GM23338 (cell line): ENCODE measurements around the gene CCDC69. TPM values are rescaled to one million over a fixed set of nuclear protein-coding genes. Genes with fewer than 3 reads are reported as not detected.

Source experiments
- ATAC-seq: fragments of 200-7000 bp; cut with Tn5 transposase; 3 replicates; pipeline ENCODE4 v1.9.1; 2020
- DNase-seq: peaks from one replicate; pipeline ENCODE4 v3.0.0-alpha.2; 2015; ENCODE audit warnings: low spot score
- H2AFZ ChIP-seq: fragments of 200-600 bp; sonication (generic); 2 replicates; pipeline ENCODE4 v1.8.0; 2016; ENCODE audit warnings: antibody characterized with exemption, mild to moderate bottlenecking, moderate library complexity
- H3F3A ChIP-seq: fragments of 200-600 bp; sonication (generic); replicated peaks from 2 replicates; pipeline ENCODE4 v1.8.0; 2017; ENCODE audit warnings: antibody characterized with exemption, mixed run types, low read depth
- H3K27ac ChIP-seq: fragments of 200-600 bp; sonication (generic); 2 replicates; pipeline ENCODE4 v1.6.1; 2016; ENCODE audit warnings: low read depth
- H3K27me3 ChIP-seq: fragments of 200-600 bp; sonication (generic); 2 replicates; pipeline ENCODE4 v1.8.0; 2016; ENCODE audit warnings: mild to moderate bottlenecking, mixed run types, moderate library complexity; ENCODE audit not compliant: insufficient read depth
- H3K36me3 ChIP-seq: fragments of 200-600 bp; sonication (generic); 2 replicates; pipeline ENCODE4 v1.8.0; 2016; ENCODE audit warnings: mild to moderate bottlenecking; ENCODE audit not compliant: insufficient read depth
- H3K4me1 ChIP-seq: fragments of 200-600 bp; sonication (generic); 2 replicates; pipeline ENCODE4 v1.8.0; 2016; ENCODE audit warnings: mild to moderate bottlenecking, moderate library complexity; ENCODE audit not compliant: insufficient read depth
- H3K4me2 ChIP-seq: fragments of 200-600 bp; sonication (generic); 2 replicates; pipeline ENCODE4 v1.7.1; 2017; ENCODE audit warnings: mixed run types
- H3K4me3 ChIP-seq: fragments of 200-600 bp; sonication (generic); 2 replicates; pipeline ENCODE4 v1.6.1; 2016; ENCODE audit warnings: mixed run types
- H3K79me2 ChIP-seq: fragments of 200-600 bp; sonication (generic); replicated peaks from 2 replicates; pipeline ENCODE4 v1.8.0; 2017; ENCODE audit warnings: mild to moderate bottlenecking; ENCODE audit not compliant: insufficient read depth
- H3K9me2 ChIP-seq: fragments of 200-600 bp; sonication (generic); 2 replicates; pipeline ENCODE4 v1.8.0; 2017; ENCODE audit not compliant: insufficient read depth
- H4K20me1 ChIP-seq: fragments of 200-600 bp; sonication (generic); replicated peaks from 2 replicates; pipeline ENCODE4 v1.8.0; 2017; ENCODE audit warnings: mild to moderate bottlenecking; ENCODE audit not compliant: insufficient read depth
- H3K27ac Mint-ChIP-seq: 2 replicates; pipeline ENCODE4 v1.8.0; 2020; ENCODE audit warnings: inconsistent platforms, mild to moderate bottlenecking, moderate library complexity, mixed read lengths
- H3K27me3 Mint-ChIP-seq: 3 replicates; pipeline ENCODE4 v1.8.0; 2022; ENCODE audit warnings: low read depth, mild to moderate bottlenecking, moderate library complexity, mixed read lengths, inconsistent platforms; ENCODE audit not compliant: insufficient read depth, poor library complexity
- H3K36me3 Mint-ChIP-seq: 3 replicates; pipeline ENCODE4 v1.8.0; 2021; ENCODE audit warnings: low read depth, mild to moderate bottlenecking, inconsistent platforms, moderate library complexity, mixed read lengths
- H3K4me1 Mint-ChIP-seq: 3 replicates; pipeline ENCODE4 v1.8.0; 2020; ENCODE audit warnings: mild to moderate bottlenecking, inconsistent platforms, mixed read lengths
- H3K4me3 Mint-ChIP-seq: 3 replicates; pipeline ENCODE4 v1.8.0; 2021; ENCODE audit warnings: moderate library complexity, mild to moderate bottlenecking, inconsistent platforms, mixed read lengths
- H3K9me3 Mint-ChIP-seq: 3 replicates; pipeline ENCODE4 v1.8.0; 2020; ENCODE audit warnings: moderate library complexity, mild to moderate bottlenecking, inconsistent platforms, mixed read lengths
- CREB1 ChIP-seq: fragments of 250-450 bp; sonication (Bioruptor Pico); IDR thresholded peaks from 2 replicates; pipeline ENCODE4 v1.5.0; 2020; ENCODE audit warnings: low read depth, mild to moderate bottlenecking, moderate library complexity
- EZH2 ChIP-seq: fragments of 200-600 bp; sonication (generic); IDR thresholded peaks from one replicate; pipeline ENCODE4 v1.8.0; 2017; ENCODE audit warnings: antibody characterized with exemption, mild to moderate bottlenecking, low read depth; ENCODE audit not compliant: unreplicated experiment
- EZH2phosphoT487 ChIP-seq: fragments of 200-600 bp; sonication (generic); IDR thresholded peaks from one replicate; pipeline ENCODE4 v1.8.1; 2018; ENCODE audit warnings: antibody characterized with exemption; ENCODE audit not compliant: unreplicated experiment
- JUNB ChIP-seq: IDR thresholded peaks from one replicate; pipeline ENCODE4 v1.6.1; 2016; ENCODE audit warnings: antibody characterized with exemption; ENCODE audit not compliant: unreplicated experiment
- NANOG ChIP-seq: IDR thresholded peaks from 2 replicates; pipeline ENCODE4 v1.6.1; 2016; ENCODE audit warnings: antibody characterized with exemption, borderline replicate concordance
- POLR2AphosphoS5 ChIP-seq: IDR thresholded peaks from 2 replicates; pipeline ENCODE4 v1.6.1; 2016; ENCODE audit warnings: antibody characterized with exemption, low read depth
- STAT1 ChIP-seq: IDR thresholded peaks from one replicate; pipeline ENCODE4 v1.6.1; 2016; ENCODE audit warnings: antibody characterized with exemption; ENCODE audit not compliant: unreplicated experiment
- ZNF114 ChIP-seq: fragments of 250-450 bp; sonication (Bioruptor Pico); IDR thresholded peaks from 2 replicates; pipeline ENCODE4 v1.5.0; 2020; ENCODE audit warnings: mild to moderate bottlenecking, moderate library complexity
- ZNF331 ChIP-seq: fragments of 250-450 bp; sonication (Bioruptor Pico); IDR thresholded peaks from 2 replicates; pipeline ENCODE4 v1.5.0; 2020; ENCODE audit warnings: low read depth, mild to moderate bottlenecking, moderate library complexity
- polyA plus RNA-seq: library from polyadenylated mRNA; unstranded; fragments of >200 nt; fragmentation: Nextera tagmentation; extraction: Ambion mirVana; gene quantifications from 2 replicates; pipeline ENCODE4 v1.2.1, GENCODE V29; 2016
- total RNA-seq: library from RNA; depleted of rRNA; stranded (reverse); fragments of >200 nt; shearing (Covaris generic); gene quantifications from 2 replicates; pipeline ENCODE4 v1.2.3, GENCODE V29; 2014
- TF ChIP-seq, protein P1 (sequence below): IDR thresholded peaks from one replicate; pipeline ENCODE4 v1.6.1; 2018; ENCODE audit warnings: antibody characterized with exemption; ENCODE audit not compliant: unreplicated experiment
- TF ChIP-seq, protein P2 (sequence below): IDR thresholded peaks from 2 replicates; pipeline ENCODE4 v1.6.1; 2016; ENCODE audit warnings: antibody characterized with exemption
- TF ChIP-seq, protein P3 (sequence below), 2 experiments: fragments of 200-600 bp in 1 of 2; sonication (generic) in 1 of 2; conservative IDR thresholded peaks; 2 replicates each; pipeline versions ENCODE4 v1.5.1 to v1.6.1; 2016 to 2017; ENCODE audit warnings: antibody characterized with exemption in 2 of 2, low read depth in 2 of 2, mild to moderate bottlenecking in 2 of 2, moderate library complexity in 1 of 2
- TF ChIP-seq, protein P4 (sequence below): fragments of 250-450 bp; sonication (Bioruptor Pico); IDR thresholded peaks from 2 replicates; pipeline ENCODE4 v1.5.0; 2020; ENCODE audit warnings: mild to moderate bottlenecking, moderate library complexity

Gene CCDC69
- total and polyA plus RNA-seq, 2 experiments from 2014 or later, result 2.7 to 5.3 TPM

DNA sequence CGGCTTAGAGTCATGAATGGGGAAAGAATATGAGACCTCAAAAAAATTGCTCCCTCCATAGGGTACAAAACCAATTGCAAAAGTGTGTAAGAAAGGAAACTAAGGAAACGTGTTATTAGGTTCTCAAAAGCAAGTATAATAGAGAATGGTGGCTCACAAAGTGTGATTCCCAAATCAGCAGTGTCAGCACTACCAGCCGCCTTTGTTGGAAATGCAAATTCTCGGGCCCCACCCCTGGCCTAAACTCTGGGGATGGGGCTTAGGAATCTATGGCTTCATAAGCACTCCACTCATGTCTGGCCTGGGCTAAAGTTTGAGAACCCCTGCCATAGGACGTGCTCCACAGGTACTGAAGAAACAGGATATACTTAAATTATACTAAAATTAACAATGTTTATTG is 1.6 kb upstream of the CCDC69 start:
- no peaks in the 10 kb centered on the region for H3K36me3 ChIP-seq
- Mint-ChIP-seq H3K4me1 (peaks cover 18% of the 10 kb centered on the region), H3K4me3 (no peak overlapping the region), H3K27me3 (peaks cover 10% of the 10 kb centered on the region), H3K9me3 (no peaks in the 10 kb centered on the region), H3K27ac (peak overlapping the region; percentile 5; the same call in 1 of the 2 replicates), H3K36me3 (no peaks in the 10 kb centered on the region; the same call in 2 of the 3 replicates)
- H3K4me2 ChIP-seq, result no peak overlapping the region
- H3K9me2 ChIP-seq, result no peaks in the 10 kb centered on the region
- H2AFZ ChIP-seq, result peak overlapping the region; percentile 23
- peaks cover 5% of the 10 kb centered on the region; the same call in 1 of the 2 replicates for H3K27me3 ChIP-seq
- DNase-seq, result peak; percentile 51
- peaks cover 23% of the 10 kb centered on the region for H3K4me1 ChIP-seq
- TF ChIP-seq ZNF114 (CRISPR knock-in tag) (no peak), EZH2 (no peak), POLR2AphosphoS5 (no peak), ZNF331 (CRISPR knock-in tag) (no peak), CREB1 (CRISPR knock-in tag) (no peak), STAT1 (no peak), JUNB (no peak), NANOG (no peak), EZH2phosphoT487 (no peak)
- TF ChIP-seq, protein P1, sequence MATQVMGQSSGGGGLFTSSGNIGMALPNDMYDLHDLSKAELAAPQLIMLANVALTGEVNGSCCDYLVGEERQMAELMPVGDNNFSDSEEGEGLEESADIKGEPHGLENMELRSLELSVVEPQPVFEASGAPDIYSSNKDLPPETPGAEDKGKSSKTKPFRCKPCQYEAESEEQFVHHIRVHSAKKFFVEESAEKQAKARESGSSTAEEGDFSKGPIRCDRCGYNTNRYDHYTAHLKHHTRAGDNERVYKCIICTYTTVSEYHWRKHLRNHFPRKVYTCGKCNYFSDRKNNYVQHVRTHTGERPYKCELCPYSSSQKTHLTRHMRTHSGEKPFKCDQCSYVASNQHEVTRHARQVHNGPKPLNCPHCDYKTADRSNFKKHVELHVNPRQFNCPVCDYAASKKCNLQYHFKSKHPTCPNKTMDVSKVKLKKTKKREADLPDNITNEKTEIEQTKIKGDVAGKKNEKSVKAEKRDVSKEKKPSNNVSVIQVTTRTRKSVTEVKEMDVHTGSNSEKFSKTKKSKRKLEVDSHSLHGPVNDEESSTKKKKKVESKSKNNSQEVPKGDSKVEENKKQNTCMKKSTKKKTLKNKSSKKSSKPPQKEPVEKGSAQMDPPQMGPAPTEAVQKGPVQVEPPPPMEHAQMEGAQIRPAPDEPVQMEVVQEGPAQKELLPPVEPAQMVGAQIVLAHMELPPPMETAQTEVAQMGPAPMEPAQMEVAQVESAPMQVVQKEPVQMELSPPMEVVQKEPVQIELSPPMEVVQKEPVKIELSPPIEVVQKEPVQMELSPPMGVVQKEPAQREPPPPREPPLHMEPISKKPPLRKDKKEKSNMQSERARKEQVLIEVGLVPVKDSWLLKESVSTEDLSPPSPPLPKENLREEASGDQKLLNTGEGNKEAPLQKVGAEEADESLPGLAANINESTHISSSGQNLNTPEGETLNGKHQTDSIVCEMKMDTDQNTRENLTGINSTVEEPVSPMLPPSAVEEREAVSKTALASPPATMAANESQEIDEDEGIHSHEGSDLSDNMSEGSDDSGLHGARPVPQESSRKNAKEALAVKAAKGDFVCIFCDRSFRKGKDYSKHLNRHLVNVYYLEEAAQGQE, result no peak
- TF ChIP-seq, protein P2, sequence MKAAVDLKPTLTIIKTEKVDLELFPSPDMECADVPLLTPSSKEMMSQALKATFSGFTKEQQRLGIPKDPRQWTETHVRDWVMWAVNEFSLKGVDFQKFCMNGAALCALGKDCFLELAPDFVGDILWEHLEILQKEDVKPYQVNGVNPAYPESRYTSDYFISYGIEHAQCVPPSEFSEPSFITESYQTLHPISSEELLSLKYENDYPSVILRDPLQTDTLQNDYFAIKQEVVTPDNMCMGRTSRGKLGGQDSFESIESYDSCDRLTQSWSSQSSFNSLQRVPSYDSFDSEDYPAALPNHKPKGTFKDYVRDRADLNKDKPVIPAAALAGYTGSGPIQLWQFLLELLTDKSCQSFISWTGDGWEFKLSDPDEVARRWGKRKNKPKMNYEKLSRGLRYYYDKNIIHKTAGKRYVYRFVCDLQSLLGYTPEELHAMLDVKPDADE, result no peak
- TF ChIP-seq, protein P3, sequence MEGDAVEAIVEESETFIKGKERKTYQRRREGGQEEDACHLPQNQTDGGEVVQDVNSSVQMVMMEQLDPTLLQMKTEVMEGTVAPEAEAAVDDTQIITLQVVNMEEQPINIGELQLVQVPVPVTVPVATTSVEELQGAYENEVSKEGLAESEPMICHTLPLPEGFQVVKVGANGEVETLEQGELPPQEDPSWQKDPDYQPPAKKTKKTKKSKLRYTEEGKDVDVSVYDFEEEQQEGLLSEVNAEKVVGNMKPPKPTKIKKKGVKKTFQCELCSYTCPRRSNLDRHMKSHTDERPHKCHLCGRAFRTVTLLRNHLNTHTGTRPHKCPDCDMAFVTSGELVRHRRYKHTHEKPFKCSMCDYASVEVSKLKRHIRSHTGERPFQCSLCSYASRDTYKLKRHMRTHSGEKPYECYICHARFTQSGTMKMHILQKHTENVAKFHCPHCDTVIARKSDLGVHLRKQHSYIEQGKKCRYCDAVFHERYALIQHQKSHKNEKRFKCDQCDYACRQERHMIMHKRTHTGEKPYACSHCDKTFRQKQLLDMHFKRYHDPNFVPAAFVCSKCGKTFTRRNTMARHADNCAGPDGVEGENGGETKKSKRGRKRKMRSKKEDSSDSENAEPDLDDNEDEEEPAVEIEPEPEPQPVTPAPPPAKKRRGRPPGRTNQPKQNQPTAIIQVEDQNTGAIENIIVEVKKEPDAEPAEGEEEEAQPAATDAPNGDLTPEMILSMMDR (conservative IDR thresholded peaks at IDR 0.05; ENCODE audit: low read depth in 2 of 2), result no peak
- TF ChIP-seq, protein P4, sequence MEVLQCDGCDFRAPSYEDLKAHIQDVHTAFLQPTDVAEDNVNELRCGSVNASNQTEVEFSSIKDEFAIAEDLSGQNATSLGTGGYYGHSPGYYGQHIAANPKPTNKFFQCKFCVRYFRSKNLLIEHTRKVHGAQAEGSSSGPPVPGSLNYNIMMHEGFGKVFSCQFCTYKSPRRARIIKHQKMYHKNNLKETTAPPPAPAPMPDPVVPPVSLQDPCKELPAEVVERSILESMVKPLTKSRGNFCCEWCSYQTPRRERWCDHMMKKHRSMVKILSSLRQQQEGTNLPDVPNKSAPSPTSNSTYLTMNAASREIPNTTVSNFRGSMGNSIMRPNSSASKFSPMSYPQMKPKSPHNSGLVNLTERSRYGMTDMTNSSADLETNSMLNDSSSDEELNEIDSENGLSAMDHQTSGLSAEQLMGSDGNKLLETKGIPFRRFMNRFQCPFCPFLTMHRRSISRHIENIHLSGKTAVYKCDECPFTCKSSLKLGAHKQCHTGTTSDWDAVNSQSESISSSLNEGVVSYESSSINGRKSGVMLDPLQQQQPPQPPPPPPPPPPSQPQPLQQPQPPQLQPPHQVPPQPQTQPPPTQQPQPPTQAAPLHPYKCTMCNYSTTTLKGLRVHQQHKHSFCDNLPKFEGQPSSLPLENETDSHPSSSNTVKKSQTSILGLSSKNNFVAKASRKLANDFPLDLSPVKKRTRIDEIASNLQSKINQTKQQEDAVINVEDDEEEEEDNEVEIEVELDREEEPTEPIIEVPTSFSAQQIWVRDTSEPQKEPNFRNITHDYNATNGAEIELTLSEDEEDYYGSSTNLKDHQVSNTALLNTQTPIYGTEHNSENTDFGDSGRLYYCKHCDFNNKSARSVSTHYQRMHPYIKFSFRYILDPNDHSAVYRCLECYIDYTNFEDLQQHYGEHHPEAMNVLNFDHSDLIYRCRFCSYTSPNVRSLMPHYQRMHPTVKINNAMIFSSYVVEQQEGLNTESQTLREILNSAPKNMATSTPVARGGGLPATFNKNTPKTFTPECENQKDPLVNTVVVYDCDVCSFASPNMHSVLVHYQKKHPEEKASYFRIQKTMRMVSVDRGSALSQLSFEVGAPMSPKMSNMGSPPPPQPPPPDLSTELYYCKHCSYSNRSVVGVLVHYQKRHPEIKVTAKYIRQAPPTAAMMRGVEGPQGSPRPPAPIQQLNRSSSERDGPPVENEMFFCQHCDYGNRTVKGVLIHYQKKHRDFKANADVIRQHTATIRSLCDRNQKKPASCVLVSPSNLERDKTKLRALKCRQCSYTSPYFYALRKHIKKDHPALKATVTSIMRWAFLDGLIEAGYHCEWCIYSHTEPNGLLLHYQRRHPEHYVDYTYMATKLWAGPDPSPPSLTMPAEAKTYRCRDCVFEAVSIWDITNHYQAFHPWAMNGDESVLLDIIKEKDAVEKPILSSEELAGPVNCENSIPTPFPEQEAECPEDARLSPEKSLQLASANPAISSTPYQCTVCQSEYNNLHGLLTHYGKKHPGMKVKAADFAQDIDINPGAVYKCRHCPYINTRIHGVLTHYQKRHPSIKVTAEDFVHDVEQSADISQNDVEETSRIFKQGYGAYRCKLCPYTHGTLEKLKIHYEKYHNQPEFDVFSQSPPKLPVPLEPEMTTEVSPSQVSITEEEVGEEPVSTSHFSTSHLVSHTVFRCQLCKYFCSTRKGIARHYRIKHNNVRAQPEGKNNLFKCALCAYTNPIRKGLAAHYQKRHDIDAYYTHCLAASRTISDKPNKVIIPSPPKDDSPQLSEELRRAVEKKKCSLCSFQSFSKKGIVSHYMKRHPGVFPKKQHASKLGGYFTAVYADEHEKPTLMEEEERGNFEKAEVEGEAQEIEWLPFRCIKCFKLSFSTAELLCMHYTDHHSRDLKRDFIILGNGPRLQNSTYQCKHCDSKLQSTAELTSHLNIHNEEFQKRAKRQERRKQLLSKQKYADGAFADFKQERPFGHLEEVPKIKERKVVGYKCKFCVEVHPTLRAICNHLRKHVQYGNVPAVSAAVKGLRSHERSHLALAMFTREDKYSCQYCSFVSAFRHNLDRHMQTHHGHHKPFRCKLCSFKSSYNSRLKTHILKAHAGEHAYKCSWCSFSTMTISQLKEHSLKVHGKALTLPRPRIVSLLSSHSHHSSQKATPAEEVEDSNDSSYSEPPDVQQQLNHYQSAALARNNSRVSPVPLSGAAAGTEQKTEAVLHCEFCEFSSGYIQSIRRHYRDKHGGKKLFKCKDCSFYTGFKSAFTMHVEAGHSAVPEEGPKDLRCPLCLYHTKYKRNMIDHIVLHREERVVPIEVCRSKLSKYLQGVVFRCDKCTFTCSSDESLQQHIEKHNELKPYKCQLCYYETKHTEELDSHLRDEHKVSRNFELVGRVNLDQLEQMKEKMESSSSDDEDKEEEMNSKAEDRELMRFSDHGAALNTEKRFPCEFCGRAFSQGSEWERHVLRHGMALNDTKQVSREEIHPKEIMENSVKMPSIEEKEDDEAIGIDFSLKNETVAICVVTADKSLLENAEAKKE, result no peak
- no peak for ATAC-seq
- H3K27ac ChIP-seq, result no peak overlapping the region
- H3F3A ChIP-seq, result no peaks in the 10 kb centered on the region
- H4K20me1 ChIP-seq, result no peaks in the 10 kb centered on the region
- H3K4me3 ChIP-seq, result no peak overlapping the region
- no peaks in the 10 kb centered on the region for H3K79me2 ChIP-seq
